ENCODE results near the gene CX3CL1.

GRCh38 chr16:57426356-57426755 lies 54.1 kb downstream of the CX3CL1 start:
- TF ChIP-seq POLR2A (IDR thresholded peaks at IDR 0.05; ENCODE audit: low read depth, low read length): no peak
- TF ChIP-seq POLR2AphosphoS5 (IDR thresholded peaks at IDR 0.05; ENCODE audit: low read depth, low read length): no peak
- TF ChIP-seq TAF1 (IDR thresholded peaks at IDR 0.05; ENCODE audit: borderline replicate concordance, low read depth, low read length): no peak

Measured in GM12892 (cell line).